Fibroblast of lung (primary cell): ENCODE results near the gene TFF2. TPM values are rescaled to one million over a fixed set of nuclear protein-coding genes. Genes with fewer than 3 reads are reported as not detected.

ENCODE experiments used
- DNase-seq, 2 donors: peaks; one replicate each; pipeline versions ENCODE4 v3.0.0 to v3.0.0-alpha.2; 2010; ENCODE audit warnings: low read depth in 2 of 2
- H2AFZ ChIP-seq: 2 replicates; pipeline ENCODE4 v1.5.1; 2012; ENCODE audit warnings: low read length, control low read depth, inconsistent platforms
- H3K27ac ChIP-seq: 2 replicates; pipeline ENCODE4 v1.5.1; 2011; ENCODE audit warnings: low read length, control low read depth; ENCODE audit not compliant: insufficient read depth
- H3K27me3 ChIP-seq: 2 replicates; pipeline ENCODE4 v1.5.1; 2011; ENCODE audit warnings: mild to moderate bottlenecking, low read length; ENCODE audit not compliant: control insufficient read depth, insufficient read depth
- H3K36me3 ChIP-seq: 2 replicates; pipeline ENCODE4 v1.5.1; 2011; ENCODE audit warnings: low read length; ENCODE audit not compliant: control insufficient read depth, insufficient read depth
- H3K4me1 ChIP-seq: 2 replicates; pipeline ENCODE4 v1.5.1; 2011; ENCODE audit warnings: low read length; ENCODE audit not compliant: control insufficient read depth, insufficient read depth; ENCODE audit errors: extremely low read depth
- H3K4me2 ChIP-seq: 2 replicates; pipeline ENCODE4 v1.5.1; 2011; ENCODE audit warnings: low read length, control low read depth; ENCODE audit not compliant: insufficient read depth; ENCODE audit errors: extremely low read depth
- H3K4me3 ChIP-seq, 4 experiments: fragments of 200-600 bp in 1 of 4; sonication (generic) in 1 of 4; replicated peaks in 1 of 4; 2 replicates each; pipeline ENCODE4 v1.5.1; 2011 to 2016; ENCODE audit warnings: low read length in 4 of 4, low read depth in 3 of 4, mild to moderate bottlenecking in 3 of 4, control low read depth in 2 of 4, inconsistent platforms in 1 of 4, mixed read lengths in 1 of 4; ENCODE audit not compliant: insufficient read depth in 1 of 4; ENCODE audit errors: control extremely low read depth in 1 of 4
- H3K79me2 ChIP-seq: 2 replicates; pipeline ENCODE4 v1.5.1; 2012; ENCODE audit warnings: mild to moderate bottlenecking, low read length, inconsistent platforms; ENCODE audit not compliant: control insufficient read depth, insufficient read depth
- H3K9ac ChIP-seq: 2 replicates; pipeline ENCODE4 v1.5.1; 2011; ENCODE audit warnings: mild to moderate bottlenecking, low read length, control low read depth; ENCODE audit not compliant: insufficient read depth
- H3K9me3 ChIP-seq: 2 replicates; pipeline ENCODE4 v1.5.1; 2012; ENCODE audit warnings: low read depth, low read length; ENCODE audit not compliant: control insufficient read depth, insufficient read depth
- H4K20me1 ChIP-seq: 2 replicates; pipeline ENCODE4 v1.5.1; 2011; ENCODE audit warnings: low read length; ENCODE audit not compliant: control insufficient read depth, insufficient read depth; ENCODE audit errors: extremely low read depth
- EZH2 ChIP-seq: IDR thresholded peaks from 2 replicates; pipeline ENCODE4 v1.5.1; 2012; ENCODE audit warnings: low read length, control low read depth, mild to moderate bottlenecking; ENCODE audit errors: missing control alignments
- polyA plus RNA-seq, 2 donors: library from polyadenylated mRNA; depleted of rRNA in 1 of 2; stranded (reverse) in 1 of 2; unstranded in 1 of 2; fragments of >200 nt; gene quantifications; 2 replicates each; pipeline ENCODE4 v1.2.1, GENCODE V29; 2011 to 2012; ENCODE audit warnings: missing spikeins in 1 of 2
- total RNA-seq: library from RNA; depleted of rRNA; stranded (reverse); fragments of >200 nt; gene quantifications from 2 replicates; pipeline ENCODE4 v1.2.1, GENCODE V29; 2014
- TF ChIP-seq, protein P1 (sequence below), 2 donors: IDR thresholded peaks in 1 of 2; conservative IDR thresholded peaks in 1 of 2; 1 replicate in 1 of 2; 2 replicates in 1 of 2; pipeline ENCODE4 v1.5.1; 2011 to 2012; ENCODE audit warnings: low read length in 2 of 2, control low read depth in 1 of 2, inconsistent platforms in 1 of 2, low read depth in 1 of 2, mild to moderate bottlenecking in 1 of 2

Gene TFF2
- total and polyA plus RNA-seq, 2 donors (not counting 1 experiment from before 2014, with no cell fraction given), result not detected

- Histone ChIP-seq H3K9ac (no peak overlapping the region), H3K27me3 (no peaks in the 10 kb centered on the region), H3K4me2 (no peak overlapping the region), H2AFZ (no peak overlapping the region), H3K4me1 (no peaks in the 10 kb centered on the region), H3K79me2 (no peaks in the 10 kb centered on the region), H4K20me1 (no peaks in the 10 kb centered on the region), H3K36me3 (no peaks in the 10 kb centered on the region), H3K4me3 (no peak overlapping the region), H3K27ac (no peak overlapping the region), H3K9me3 (no peaks in the 10 kb centered on the region)
- TF ChIP-seq, protein P1, sequence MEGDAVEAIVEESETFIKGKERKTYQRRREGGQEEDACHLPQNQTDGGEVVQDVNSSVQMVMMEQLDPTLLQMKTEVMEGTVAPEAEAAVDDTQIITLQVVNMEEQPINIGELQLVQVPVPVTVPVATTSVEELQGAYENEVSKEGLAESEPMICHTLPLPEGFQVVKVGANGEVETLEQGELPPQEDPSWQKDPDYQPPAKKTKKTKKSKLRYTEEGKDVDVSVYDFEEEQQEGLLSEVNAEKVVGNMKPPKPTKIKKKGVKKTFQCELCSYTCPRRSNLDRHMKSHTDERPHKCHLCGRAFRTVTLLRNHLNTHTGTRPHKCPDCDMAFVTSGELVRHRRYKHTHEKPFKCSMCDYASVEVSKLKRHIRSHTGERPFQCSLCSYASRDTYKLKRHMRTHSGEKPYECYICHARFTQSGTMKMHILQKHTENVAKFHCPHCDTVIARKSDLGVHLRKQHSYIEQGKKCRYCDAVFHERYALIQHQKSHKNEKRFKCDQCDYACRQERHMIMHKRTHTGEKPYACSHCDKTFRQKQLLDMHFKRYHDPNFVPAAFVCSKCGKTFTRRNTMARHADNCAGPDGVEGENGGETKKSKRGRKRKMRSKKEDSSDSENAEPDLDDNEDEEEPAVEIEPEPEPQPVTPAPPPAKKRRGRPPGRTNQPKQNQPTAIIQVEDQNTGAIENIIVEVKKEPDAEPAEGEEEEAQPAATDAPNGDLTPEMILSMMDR (conservative IDR thresholded peaks at IDR 0.05 in 1 of 2, IDR thresholded peaks at IDR 0.05 in 1 of 2; ENCODE audit: low read depth in 1 of 2, low read length in 2 of 2), result no peak
- no peak for DNase-seq
Observed at GRCh38 chr21:42303443-42303842, 47.4 kb downstream of the TFF2 start.

- H3K4me3 ChIP-seq, result no peak overlapping the region
- no peaks in the 10 kb centered on the region for H3K79me2 ChIP-seq
- H3K4me1 ChIP-seq, result no peaks in the 10 kb centered on the region
- H2AFZ ChIP-seq, result no peak overlapping the region
- no peaks in the 10 kb centered on the region for H3K36me3 ChIP-seq
- H3K27me3 ChIP-seq, result no peaks in the 10 kb centered on the region
- H3K9ac ChIP-seq, result no peak overlapping the region
- no peak overlapping the region for H3K4me2 ChIP-seq
- H4K20me1 ChIP-seq, result no peaks in the 10 kb centered on the region
- DNase-seq, result no peak
- no peaks in the 10 kb centered on the region for H3K9me3 ChIP-seq
- TF ChIP-seq, protein P1 (conservative IDR thresholded peaks at IDR 0.05 in 1 of 2, IDR thresholded peaks at IDR 0.05 in 1 of 2; ENCODE audit: low read depth in 1 of 2, low read length in 2 of 2), result no peak
- no peak for TF ChIP-seq EZH2
- no peak overlapping the region for H3K27ac ChIP-seq
Observed at GRCh38 chr21:42302794-42303193, 48.0 kb downstream of the TFF2 start.

- no peak for TF ChIP-seq EZH2
- TF ChIP-seq, protein P1 (conservative IDR thresholded peaks at IDR 0.05 in 1 of 2, IDR thresholded peaks at IDR 0.05 in 1 of 2; ENCODE audit: low read depth in 1 of 2, low read length in 2 of 2), result no peak
Observed at GRCh38 chr21:42302076-42302650, 48.6 kb downstream of the TFF2 start.

More at GRCh38 chr21:42302076-42302650, 48.6 kb downstream of the TFF2 start:
- Histone ChIP-seq H3K36me3 (no peaks in the 10 kb centered on the region), H3K4me2 (no peak overlapping the region), H3K4me1 (no peaks in the 10 kb centered on the region), H3K9me3 (no peaks in the 10 kb centered on the region), H3K4me3 (no peak overlapping the region), H4K20me1 (no peaks in the 10 kb centered on the region), H3K27ac (no peak overlapping the region), H3K27me3 (no peaks in the 10 kb centered on the region), H3K9ac (no peak overlapping the region), H3K79me2 (no peaks in the 10 kb centered on the region), H2AFZ (no peak overlapping the region)
- no peak for DNase-seq
